SU-DHL-6 (cell line): ENCODE data around the gene HYDIN.
"Not testable (repeated sequence)": the region's sequence is repeated elsewhere in the genome, so short reads cannot be mapped to it uniquely, and the experiment has no call there.

ENCODE experiments used
- H2AFZ ChIP-seq: fragments of 200-600 bp; sonication (generic); 2 replicates; pipeline ENCODE4 v1.6.1; 2014; ENCODE audit warnings: low read depth, mild to moderate bottlenecking, moderate library complexity, mixed read lengths, antibody characterized with exemption, low read length; ENCODE audit not compliant: severe bottlenecking
- H3F3A ChIP-seq: fragments of 200-600 bp; shearing (Covaris generic); 2 replicates; pipeline ENCODE4 v1.6.0; 2016; ENCODE audit warnings: antibody characterized with exemption, mild to moderate bottlenecking; ENCODE audit not compliant: insufficient read depth
- H3K27ac ChIP-seq: fragments of 200-600 bp; sonication (generic); 2 replicates; pipeline ENCODE4 v1.5.1; 2016; ENCODE audit warnings: low read depth, mild to moderate bottlenecking, low read length, moderate library complexity, mixed read lengths
- H3K27me3 ChIP-seq: fragments of 200-600 bp; sonication (generic), shearing (Covaris generic); 2 replicates; pipeline ENCODE4 v1.6.0; 2014; ENCODE audit warnings: mild to moderate bottlenecking, low read length
- H3K36me3 ChIP-seq: fragments of 200-600 bp; sonication (generic); 2 replicates; pipeline ENCODE4 v1.6.1; 2014; ENCODE audit warnings: mild to moderate bottlenecking, low read length, mixed read lengths
- H3K4me2 ChIP-seq: fragments of 300-600, 200-600 bp; shearing (Covaris generic), sonication (generic); 2 replicates; pipeline ENCODE4 v1.6.0; 2014; ENCODE audit warnings: low read length, low read depth, mild to moderate bottlenecking; ENCODE audit not compliant: poor library complexity, severe bottlenecking
- H3K4me3 ChIP-seq: fragments of 200-600 bp; sonication (generic); 2 replicates; pipeline ENCODE4 v1.5.1; 2014; ENCODE audit warnings: antibody characterized with exemption, low read length, mild to moderate bottlenecking, mixed read lengths; ENCODE audit not compliant: insufficient read depth, poor library complexity, severe bottlenecking
- H3K79me2 ChIP-seq: fragments of 200-600 bp; sonication (generic); 2 replicates; pipeline ENCODE4 v1.6.1; 2014; ENCODE audit warnings: mild to moderate bottlenecking, low read length, moderate library complexity; ENCODE audit not compliant: insufficient read depth
- H3K9ac ChIP-seq: fragments of 200-600 bp; sonication (generic); 2 replicates; pipeline ENCODE4 v1.7.0; 2014; ENCODE audit warnings: mild to moderate bottlenecking, low read length
- H3K9me2 ChIP-seq: fragments of 200-600 bp; sonication (generic); replicated peaks from 2 replicates; pipeline ENCODE4 v1.6.1; 2014; ENCODE audit warnings: low read length; ENCODE audit not compliant: insufficient read depth
- H3K9me3 ChIP-seq: fragments of 200-600 bp; sonication (generic); 2 replicates; pipeline ENCODE4 v1.6.1; 2014; ENCODE audit warnings: low read length, mixed read lengths; ENCODE audit not compliant: insufficient read depth
- H4K20me1 ChIP-seq: fragments of 200-600 bp; sonication (generic); 2 replicates; pipeline ENCODE4 v1.6.1; 2014; ENCODE audit warnings: low read depth, mild to moderate bottlenecking, antibody characterized with exemption, low read length, moderate library complexity, mixed read lengths

HYDIN gene

GRCh38 chr16:70995799-70996198 is 234.7 kb downstream of the HYDIN start:
- H3K4me3 ChIP-seq, H3F3A ChIP-seq, H3K9me3 ChIP-seq, H2AFZ ChIP-seq, H3K9me2 ChIP-seq, H3K79me2 ChIP-seq, H3K36me3 ChIP-seq, H3K9ac ChIP-seq, H3K27me3 ChIP-seq, H3K4me2 ChIP-seq, H4K20me1 ChIP-seq, H3K27ac ChIP-seq: not testable (repeated sequence)

- not testable (repeated sequence) for H4K20me1 ChIP-seq, H3K9me3 ChIP-seq, H3K79me2 ChIP-seq, H3K4me3 ChIP-seq, H3K9ac ChIP-seq, H3F3A ChIP-seq, H2AFZ ChIP-seq, H3K9me2 ChIP-seq, H3K27ac ChIP-seq, H3K4me2 ChIP-seq, H3K27me3 ChIP-seq, H3K36me3 ChIP-seq
Observed at GRCh38 chr16:70992511-70992910, 238.0 kb downstream of the HYDIN start.

GRCh38 chr16:70987019-70987715 is 243.4 kb downstream of the HYDIN start:
- not testable (repeated sequence) for H3K9ac ChIP-seq, H2AFZ ChIP-seq, H3K27ac ChIP-seq, H3K36me3 ChIP-seq, H3F3A ChIP-seq, H3K27me3 ChIP-seq, H4K20me1 ChIP-seq, H3K9me2 ChIP-seq, H3K9me3 ChIP-seq, H3K4me3 ChIP-seq, H3K79me2 ChIP-seq, H3K4me2 ChIP-seq

- not testable (repeated sequence) for H3K9ac ChIP-seq, H3K4me2 ChIP-seq, H3K79me2 ChIP-seq, H3K9me3 ChIP-seq, H3F3A ChIP-seq, H3K9me2 ChIP-seq, H3K36me3 ChIP-seq, H3K27ac ChIP-seq, H2AFZ ChIP-seq, H3K4me3 ChIP-seq, H4K20me1 ChIP-seq, H3K27me3 ChIP-seq
Observed at GRCh38 chr16:70984675-70985074, 245.8 kb downstream of the HYDIN start.

GRCh38 chr16:70968332-70968731 is 262.2 kb downstream of the HYDIN start:
- H3K9me2 ChIP-seq: not testable (repeated sequence)

GRCh38 chr16:70960169-70960568 is 270.4 kb downstream of the HYDIN start:
- H3K4me3 ChIP-seq, H2AFZ ChIP-seq, H4K20me1 ChIP-seq, H3K79me2 ChIP-seq, H3F3A ChIP-seq, H3K9me2 ChIP-seq, H3K4me2 ChIP-seq, H3K9ac ChIP-seq, H3K36me3 ChIP-seq, H3K27me3 ChIP-seq, H3K9me3 ChIP-seq, H3K27ac ChIP-seq: not testable (repeated sequence)

More at GRCh38 chr16:70968332-70968731, 262.2 kb downstream of the HYDIN start:
- H3K9me3 ChIP-seq, H3K9ac ChIP-seq, H3F3A ChIP-seq, H2AFZ ChIP-seq, H3K79me2 ChIP-seq, H3K4me3 ChIP-seq, H3K36me3 ChIP-seq, H4K20me1 ChIP-seq, H3K27ac ChIP-seq, H3K4me2 ChIP-seq, H3K27me3 ChIP-seq: not testable (repeated sequence)

- H3K27ac ChIP-seq, H4K20me1 ChIP-seq, H3K79me2 ChIP-seq, H3K4me2 ChIP-seq, H2AFZ ChIP-seq, H3K4me3 ChIP-seq, H3K36me3 ChIP-seq, H3K27me3 ChIP-seq, H3K9me3 ChIP-seq, H3F3A ChIP-seq, H3K9ac ChIP-seq, H3K9me2 ChIP-seq: not testable (repeated sequence)
Observed at GRCh38 chr16:70954922-70955321, 275.6 kb downstream of the HYDIN start.

GRCh38 chr16:70953824-70954223 is 276.7 kb downstream of the HYDIN start:
- not testable (repeated sequence) for H3K9ac ChIP-seq, H3K79me2 ChIP-seq, H3K36me3 ChIP-seq

More at GRCh38 chr16:70953824-70954223, 276.7 kb downstream of the HYDIN start:
- H3K9me2 ChIP-seq, H4K20me1 ChIP-seq, H3F3A ChIP-seq, H3K4me3 ChIP-seq, H3K27ac ChIP-seq, H3K4me2 ChIP-seq, H3K9me3 ChIP-seq, H2AFZ ChIP-seq, H3K27me3 ChIP-seq: not testable (repeated sequence)
